HepG2 (cell line): ENCODE results near the gene DCUN1D2. TPM values are rescaled to one million over a fixed set of nuclear protein-coding genes. Genes with fewer than 3 reads are reported as not detected.

Source experiments
- CBX1 ChIP-seq: IDR thresholded peaks from one replicate; pipeline ENCODE4 v1.6.1; 2016; ENCODE audit warnings: antibody characterized with exemption, low read depth
- CCAR2 ChIP-seq: fragments of 200-400 bp; formaldehyde crosslinking; optimal IDR thresholded peaks from 2 replicates; pipeline ENCODE3; 2018; ENCODE audit warnings: low read depth, mild to moderate bottlenecking, low read length, moderate library complexity
- EHMT2 ChIP-seq: fragments of 200-600 bp; sonication (generic); IDR thresholded peaks from 2 replicates; pipeline ENCODE4 v1.7.0; 2017; ENCODE audit warnings: antibody characterized with exemption, low read depth, low read length, borderline replicate concordance
- HIVEP1 ChIP-seq: sonication (generic); formaldehyde crosslinking; IDR thresholded peaks from 2 replicates; pipeline ENCODE4 v1.4.0; 2020; ENCODE audit warnings: mild to moderate bottlenecking, missing genetic modification reagents
- HMG20B ChIP-seq: conservative IDR thresholded peaks from 2 replicates; pipeline ENCODE4 v1.6.1; 2016; ENCODE audit warnings: missing genetic modification reagents, missing compliant biosample characterization
- MXD4 ChIP-seq: IDR thresholded peaks from 2 replicates; pipeline ENCODE4 v1.6.1; 2016; ENCODE audit warnings: mild to moderate bottlenecking, missing biosample characterization, missing genetic modification reagents
- SAP130 ChIP-seq: IDR thresholded peaks from 2 replicates; pipeline ENCODE4 v1.6.1; 2016; ENCODE audit warnings: low read depth
- SPEN ChIP-seq: sonication (generic); formaldehyde crosslinking; IDR thresholded peaks from 2 replicates; pipeline ENCODE4 v1.5.1; 2020; ENCODE audit warnings: low read depth, mild to moderate bottlenecking, missing genetic modification reagents
- SYNCRIP ChIP-seq: fragments of 200-400 bp; formaldehyde crosslinking; IDR thresholded peaks from 2 replicates; pipeline ENCODE4 v1.6.1; 2018; ENCODE audit warnings: mild to moderate bottlenecking, low read depth, low read length; ENCODE audit not compliant: insufficient read depth
- ZFP37 ChIP-seq: sonication (generic); formaldehyde crosslinking; IDR thresholded peaks from 2 replicates; pipeline ENCODE4 v1.4.0; 2020; ENCODE audit warnings: missing genetic modification reagents, borderline replicate concordance
- ZKSCAN8 ChIP-seq: IDR thresholded peaks from 2 replicates; pipeline ENCODE4 v1.6.1; 2016; ENCODE audit warnings: borderline replicate concordance, missing genetic modification reagents, missing compliant biosample characterization
- ZMYM4 ChIP-seq: sonication (generic); formaldehyde crosslinking; IDR thresholded peaks from 2 replicates; pipeline ENCODE4 v1.8.1; 2023; ENCODE audit warnings: mild to moderate bottlenecking, missing genetic modification reagents
- ZNF12 ChIP-seq: sonication (generic); formaldehyde crosslinking; IDR thresholded peaks from 2 replicates; pipeline ENCODE4 v1.5.0; 2020; ENCODE audit warnings: missing genetic modification reagents
- ZNF234 ChIP-seq: sonication (generic); formaldehyde crosslinking; conservative IDR thresholded peaks from 2 replicates; pipeline ENCODE4 v1.5.1; 2020; ENCODE audit warnings: mild to moderate bottlenecking, missing genetic modification reagents
- ZNF354B ChIP-seq: sonication (generic); formaldehyde crosslinking; IDR thresholded peaks from 2 replicates; pipeline ENCODE4 v1.8.0; 2022; ENCODE audit warnings: mild to moderate bottlenecking, missing genetic modification reagents
- ZNF550 ChIP-seq: sonication (generic); formaldehyde crosslinking; IDR thresholded peaks from 2 replicates; pipeline ENCODE4 v1.4.0; 2020; ENCODE audit warnings: mild to moderate bottlenecking, missing genetic modification reagents, borderline replicate concordance
- ZNF569 ChIP-seq: sonication (generic); formaldehyde crosslinking; IDR thresholded peaks from 2 replicates; pipeline ENCODE4 v1.5.0; 2020; ENCODE audit warnings: mild to moderate bottlenecking, missing genetic modification reagents, moderate library complexity, borderline replicate concordance
- ZNF792 ChIP-seq: IDR thresholded peaks from 2 replicates; pipeline ENCODE4 v1.6.1; 2016
- ZSCAN21 ChIP-seq: sonication (generic); formaldehyde crosslinking; IDR thresholded peaks from 2 replicates; pipeline ENCODE4 v1.8.0; 2022; ENCODE audit warnings: mild to moderate bottlenecking, missing genetic modification reagents, moderate library complexity, borderline replicate concordance
- ZSCAN9 ChIP-seq: IDR thresholded peaks from 2 replicates; pipeline ENCODE4 v1.6.1; 2016; ENCODE audit warnings: borderline replicate concordance
- polyA plus RNA-seq, 8 experiments: library from polyadenylated mRNA; depleted of rRNA in 3 of 8; stranded (reverse) in 7 of 8; unstranded in 1 of 8; fragments of >200 nt; fragmentation: Illumina TruSeq in 4 of 8; extraction: Trizol in 4 of 8; gene quantifications; 2 replicates each; pipeline versions ENCODE4 v1.2.1 to v1.2.3, GENCODE V29; 2011 to 2016; ENCODE audit warnings: low read depth in 4 of 8, missing spikeins in 1 of 8, mixed read lengths in 1 of 8; ENCODE audit not compliant: insufficient read depth in 1 of 8
- total RNA-seq, 5 experiments: library from RNA; depleted of rRNA; stranded (reverse); fragments of >200 nt; fragmentation: Illumina TruSeq; extraction: Trizol; gene quantifications; 2 replicates each; pipeline ENCODE4 v1.2.3, GENCODE V29; 2016; ENCODE audit warnings: low read depth in 1 of 5
- TF ChIP-seq, protein P1 (sequence below): IDR thresholded peaks from 2 replicates; pipeline ENCODE4 v1.6.1; 2016; ENCODE audit warnings: low read depth, missing genetic modification reagents, missing compliant biosample characterization
- TF ChIP-seq, protein P2 (sequence below): sonication (generic); formaldehyde crosslinking; IDR thresholded peaks from 2 replicates; pipeline ENCODE4 v1.8.0; 2022; ENCODE audit warnings: mild to moderate bottlenecking, missing genetic modification reagents, moderate library complexity
- TF ChIP-seq, protein P3 (sequence below): sonication (generic); formaldehyde crosslinking; IDR thresholded peaks from 2 replicates; pipeline ENCODE4 v1.5.1; 2020; ENCODE audit warnings: mild to moderate bottlenecking, missing genetic modification reagents, moderate library complexity

Gene DCUN1D2
- total and polyA plus RNA-seq, 2 of the 13 experiments (the other 11 are each of a cell fraction or from before 2014, with no cell fraction given) = 9.1 to 9.6 TPM

DNA sequence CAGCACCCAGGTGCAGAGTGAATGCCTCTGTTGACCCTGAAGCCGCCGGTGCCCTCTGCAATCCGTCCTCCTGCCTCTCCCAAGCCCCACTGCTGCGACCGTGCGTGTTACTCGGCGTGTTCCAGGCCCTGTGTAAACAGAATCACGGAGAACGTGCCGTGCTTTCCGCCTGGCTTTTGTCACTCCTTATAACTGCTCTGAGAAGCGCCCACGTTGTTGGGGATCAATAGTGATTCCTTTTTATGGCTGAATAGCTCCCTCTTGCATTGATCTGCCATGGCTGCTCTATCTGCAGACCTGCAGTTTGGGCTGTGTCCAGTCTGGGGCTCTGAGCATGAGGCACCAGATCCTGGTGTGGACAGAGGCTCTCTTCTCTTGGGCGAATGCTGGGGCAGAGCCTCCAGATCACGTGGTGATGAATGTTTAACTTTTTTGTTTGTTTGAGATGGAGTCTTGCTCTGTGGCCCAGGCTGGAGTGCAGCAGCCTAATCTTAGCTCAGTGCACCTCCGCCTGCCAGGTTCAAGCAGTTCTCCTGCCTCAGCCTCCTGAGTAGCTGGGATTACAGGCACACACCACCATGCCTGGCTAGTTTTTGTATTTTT lies 53.0 kb downstream of the DCUN1D2 start (continued):
- peak; percentile 21; the same call in 1 of the 2 replicates for TF ChIP-seq MXD4
- TF ChIP-seq ZNF569 (CRISPR knock-in tag) = no peak
- no peak for TF ChIP-seq CBX1
- peak; percentile 70 for TF ChIP-seq ZMYM4 (CRISPR knock-in tag)
- no peak for TF ChIP-seq HMG20B (CRISPR knock-in tag)
- TF ChIP-seq ZNF792 (CRISPR knock-in tag) = peak; percentile 55; the same call in 1 of the 2 replicates
- no peak for TF ChIP-seq ZNF12
- TF ChIP-seq ZFP37 (CRISPR knock-in tag) = no peak
- TF ChIP-seq, protein P1, sequence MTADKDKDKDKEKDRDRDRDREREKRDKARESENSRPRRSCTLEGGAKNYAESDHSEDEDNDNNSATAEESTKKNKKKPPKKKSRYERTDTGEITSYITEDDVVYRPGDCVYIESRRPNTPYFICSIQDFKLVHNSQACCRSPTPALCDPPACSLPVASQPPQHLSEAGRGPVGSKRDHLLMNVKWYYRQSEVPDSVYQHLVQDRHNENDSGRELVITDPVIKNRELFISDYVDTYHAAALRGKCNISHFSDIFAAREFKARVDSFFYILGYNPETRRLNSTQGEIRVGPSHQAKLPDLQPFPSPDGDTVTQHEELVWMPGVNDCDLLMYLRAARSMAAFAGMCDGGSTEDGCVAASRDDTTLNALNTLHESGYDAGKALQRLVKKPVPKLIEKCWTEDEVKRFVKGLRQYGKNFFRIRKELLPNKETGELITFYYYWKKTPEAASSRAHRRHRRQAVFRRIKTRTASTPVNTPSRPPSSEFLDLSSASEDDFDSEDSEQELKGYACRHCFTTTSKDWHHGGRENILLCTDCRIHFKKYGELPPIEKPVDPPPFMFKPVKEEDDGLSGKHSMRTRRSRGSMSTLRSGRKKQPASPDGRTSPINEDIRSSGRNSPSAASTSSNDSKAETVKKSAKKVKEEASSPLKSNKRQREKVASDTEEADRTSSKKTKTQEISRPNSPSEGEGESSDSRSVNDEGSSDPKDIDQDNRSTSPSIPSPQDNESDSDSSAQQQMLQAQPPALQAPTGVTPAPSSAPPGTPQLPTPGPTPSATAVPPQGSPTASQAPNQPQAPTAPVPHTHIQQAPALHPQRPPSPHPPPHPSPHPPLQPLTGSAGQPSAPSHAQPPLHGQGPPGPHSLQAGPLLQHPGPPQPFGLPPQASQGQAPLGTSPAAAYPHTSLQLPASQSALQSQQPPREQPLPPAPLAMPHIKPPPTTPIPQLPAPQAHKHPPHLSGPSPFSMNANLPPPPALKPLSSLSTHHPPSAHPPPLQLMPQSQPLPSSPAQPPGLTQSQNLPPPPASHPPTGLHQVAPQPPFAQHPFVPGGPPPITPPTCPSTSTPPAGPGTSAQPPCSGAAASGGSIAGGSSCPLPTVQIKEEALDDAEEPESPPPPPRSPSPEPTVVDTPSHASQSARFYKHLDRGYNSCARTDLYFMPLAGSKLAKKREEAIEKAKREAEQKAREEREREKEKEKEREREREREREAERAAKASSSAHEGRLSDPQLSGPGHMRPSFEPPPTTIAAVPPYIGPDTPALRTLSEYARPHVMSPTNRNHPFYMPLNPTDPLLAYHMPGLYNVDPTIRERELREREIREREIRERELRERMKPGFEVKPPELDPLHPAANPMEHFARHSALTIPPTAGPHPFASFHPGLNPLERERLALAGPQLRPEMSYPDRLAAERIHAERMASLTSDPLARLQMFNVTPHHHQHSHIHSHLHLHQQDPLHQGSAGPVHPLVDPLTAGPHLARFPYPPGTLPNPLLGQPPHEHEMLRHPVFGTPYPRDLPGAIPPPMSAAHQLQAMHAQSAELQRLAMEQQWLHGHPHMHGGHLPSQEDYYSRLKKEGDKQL = no peak
- no peak for TF ChIP-seq ZSCAN21 (CRISPR knock-in tag)
- TF ChIP-seq CCAR2 = no peak
- TF ChIP-seq SYNCRIP = no peak
- TF ChIP-seq, protein P2, sequence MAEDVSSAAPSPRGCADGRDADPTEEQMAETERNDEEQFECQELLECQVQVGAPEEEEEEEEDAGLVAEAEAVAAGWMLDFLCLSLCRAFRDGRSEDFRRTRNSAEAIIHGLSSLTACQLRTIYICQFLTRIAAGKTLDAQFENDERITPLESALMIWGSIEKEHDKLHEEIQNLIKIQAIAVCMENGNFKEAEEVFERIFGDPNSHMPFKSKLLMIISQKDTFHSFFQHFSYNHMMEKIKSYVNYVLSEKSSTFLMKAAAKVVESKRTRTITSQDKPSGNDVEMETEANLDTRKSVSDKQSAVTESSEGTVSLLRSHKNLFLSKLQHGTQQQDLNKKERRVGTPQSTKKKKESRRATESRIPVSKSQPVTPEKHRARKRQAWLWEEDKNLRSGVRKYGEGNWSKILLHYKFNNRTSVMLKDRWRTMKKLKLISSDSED = no peak
- peak; percentile 75 for TF ChIP-seq ZSCAN9
- TF ChIP-seq EHMT2 = no peak
- no peak; the same call in 1 of the 2 replicates for TF ChIP-seq HIVEP1 (CRISPR knock-in tag)
- TF ChIP-seq ZNF550 (CRISPR knock-in tag) = no peak
- peak; percentile 48 for TF ChIP-seq SAP130
- no peak for TF ChIP-seq ZNF234 (CRISPR knock-in tag)
- no peak for TF ChIP-seq ZKSCAN8 (CRISPR knock-in tag)
- no peak for TF ChIP-seq ZNF354B (CRISPR knock-in tag)
- 0 out of 2 replicates have a peak, but pooled peaks have one; percentile 31 for TF ChIP-seq SPEN
- TF ChIP-seq, protein P3, sequence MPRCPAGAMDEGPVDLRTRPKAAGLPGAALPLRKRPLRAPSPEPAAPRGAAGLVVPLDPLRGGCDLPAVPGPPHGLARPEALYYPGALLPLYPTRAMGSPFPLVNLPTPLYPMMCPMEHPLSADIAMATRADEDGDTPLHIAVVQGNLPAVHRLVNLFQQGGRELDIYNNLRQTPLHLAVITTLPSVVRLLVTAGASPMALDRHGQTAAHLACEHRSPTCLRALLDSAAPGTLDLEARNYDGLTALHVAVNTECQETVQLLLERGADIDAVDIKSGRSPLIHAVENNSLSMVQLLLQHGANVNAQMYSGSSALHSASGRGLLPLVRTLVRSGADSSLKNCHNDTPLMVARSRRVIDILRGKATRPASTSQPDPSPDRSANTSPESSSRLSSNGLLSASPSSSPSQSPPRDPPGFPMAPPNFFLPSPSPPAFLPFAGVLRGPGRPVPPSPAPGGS (CRISPR knock-in tag) = 0 out of 2 replicates have a peak, but pooled peaks have one; percentile 17
